GM06990 (cell line): Measurements from ENCODE around the gene CCSER2.
A peak's percentile ranks its signal among the peaks of the same experiment; 100 is the strongest.

Source experiments
- DNase-seq: peaks from one replicate; pipeline ENCODE4 v3.0.0-alpha.2; 2011; ENCODE audit not compliant: insufficient read length; ENCODE audit errors: extremely low read depth
- H3K27me3 ChIP-seq: replicated peaks from 2 replicates; pipeline ENCODE4 v1.6.0; 2011; ENCODE audit warnings: low read length; ENCODE audit not compliant: control insufficient read depth, insufficient read depth
- H3K36me3 ChIP-seq: 2 replicates; pipeline ENCODE4 v1.5.1; 2011; ENCODE audit warnings: low read length; ENCODE audit not compliant: control insufficient read depth, insufficient read depth
- H3K4me3 ChIP-seq: replicated peaks from 2 replicates; pipeline ENCODE4 v1.5.1; 2011; ENCODE audit warnings: low read depth, mild to moderate bottlenecking, control low read depth, low read length
- TF ChIP-seq, protein P1 (sequence below): IDR thresholded peaks from 2 replicates; pipeline ENCODE4 v1.5.1; 2011; ENCODE audit warnings: low read length, control low read depth, mild to moderate bottlenecking, inconsistent platforms; ENCODE audit not compliant: insufficient read depth, poor library complexity, severe bottlenecking

The CCSER2 gene

DNA sequence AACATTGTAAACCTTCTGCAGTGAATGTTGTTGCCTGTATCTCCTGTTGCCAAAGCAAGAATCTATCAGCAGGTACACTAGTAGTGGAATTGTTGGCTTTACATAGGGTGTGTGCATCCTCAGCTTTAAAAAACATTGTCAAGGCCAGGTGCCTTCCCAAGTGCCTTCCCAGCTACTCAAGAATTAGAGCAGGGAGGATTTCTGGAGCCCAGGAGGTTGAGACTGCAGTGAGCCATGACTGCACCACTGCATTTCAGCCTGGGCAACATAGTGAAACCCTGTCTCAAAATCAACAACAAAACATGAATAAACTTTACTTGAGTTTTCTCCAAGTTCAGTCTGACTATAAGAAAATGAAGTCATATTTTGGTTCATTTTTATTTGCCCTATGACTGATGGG lies 217.3 kb downstream of the CCSER2 start:
- Histone ChIP-seq H3K36me3 (no peaks in the 10 kb centered on the region), H3K27me3 (peaks cover 3% of the 10 kb centered on the region), H3K4me3 (no peak overlapping the region)
- TF ChIP-seq, protein P1, sequence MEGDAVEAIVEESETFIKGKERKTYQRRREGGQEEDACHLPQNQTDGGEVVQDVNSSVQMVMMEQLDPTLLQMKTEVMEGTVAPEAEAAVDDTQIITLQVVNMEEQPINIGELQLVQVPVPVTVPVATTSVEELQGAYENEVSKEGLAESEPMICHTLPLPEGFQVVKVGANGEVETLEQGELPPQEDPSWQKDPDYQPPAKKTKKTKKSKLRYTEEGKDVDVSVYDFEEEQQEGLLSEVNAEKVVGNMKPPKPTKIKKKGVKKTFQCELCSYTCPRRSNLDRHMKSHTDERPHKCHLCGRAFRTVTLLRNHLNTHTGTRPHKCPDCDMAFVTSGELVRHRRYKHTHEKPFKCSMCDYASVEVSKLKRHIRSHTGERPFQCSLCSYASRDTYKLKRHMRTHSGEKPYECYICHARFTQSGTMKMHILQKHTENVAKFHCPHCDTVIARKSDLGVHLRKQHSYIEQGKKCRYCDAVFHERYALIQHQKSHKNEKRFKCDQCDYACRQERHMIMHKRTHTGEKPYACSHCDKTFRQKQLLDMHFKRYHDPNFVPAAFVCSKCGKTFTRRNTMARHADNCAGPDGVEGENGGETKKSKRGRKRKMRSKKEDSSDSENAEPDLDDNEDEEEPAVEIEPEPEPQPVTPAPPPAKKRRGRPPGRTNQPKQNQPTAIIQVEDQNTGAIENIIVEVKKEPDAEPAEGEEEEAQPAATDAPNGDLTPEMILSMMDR, result no peak
- DNase-seq, result no peak

DNA sequence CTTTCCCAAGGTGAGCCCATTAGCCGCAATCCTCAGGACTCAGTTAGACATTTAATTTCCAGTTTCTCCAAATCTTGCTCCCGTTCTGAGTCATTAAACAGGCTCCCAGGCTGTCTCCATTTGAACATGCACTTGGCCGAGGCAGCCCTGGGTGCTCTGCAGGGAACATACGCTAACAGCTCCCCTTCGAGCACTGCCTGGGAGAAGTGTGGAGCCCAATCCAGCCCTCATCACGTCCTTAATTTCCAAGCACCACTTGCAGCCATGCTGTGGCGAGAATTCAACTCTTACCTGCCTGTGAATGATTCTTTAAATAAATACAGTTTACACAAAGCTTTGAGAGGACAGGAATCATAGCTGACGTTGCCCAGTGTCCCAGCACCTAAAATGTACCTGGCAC lies 218.2 kb downstream of the CCSER2 start:
- Histone ChIP-seq H3K4me3 (no peak overlapping the region), H3K27me3 (peaks cover 3% of the 10 kb centered on the region), H3K36me3 (no peaks in the 10 kb centered on the region)
- TF ChIP-seq, protein P1, result no peak
- no peak for DNase-seq

DNA sequence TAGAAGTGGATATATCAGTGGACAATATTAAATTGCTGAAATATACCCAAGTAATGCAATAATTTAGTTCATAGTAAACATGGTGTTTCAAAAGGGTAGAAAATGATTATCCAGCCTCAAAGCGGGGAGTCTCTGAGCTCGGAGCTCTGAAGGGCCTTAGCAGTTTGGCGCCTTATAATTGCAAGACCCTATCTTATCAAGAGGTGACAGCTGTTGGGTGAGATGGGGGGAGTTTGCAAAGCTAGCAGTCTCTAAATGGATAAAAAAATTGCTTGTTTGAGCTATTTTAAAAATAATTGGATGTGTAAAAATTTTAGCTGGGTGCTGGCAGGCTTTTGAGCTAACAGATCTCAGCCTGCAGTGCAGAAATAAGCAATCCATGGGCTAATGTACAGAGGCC lies 219.2 kb downstream of the CCSER2 start:
- H3K36me3 ChIP-seq, result no peaks in the 10 kb centered on the region
- H3K4me3 ChIP-seq, result no peak overlapping the region
- peaks cover 3% of the 10 kb centered on the region for H3K27me3 ChIP-seq
- DNase-seq, result no peak
- TF ChIP-seq, protein P1, result no peak

DNA sequence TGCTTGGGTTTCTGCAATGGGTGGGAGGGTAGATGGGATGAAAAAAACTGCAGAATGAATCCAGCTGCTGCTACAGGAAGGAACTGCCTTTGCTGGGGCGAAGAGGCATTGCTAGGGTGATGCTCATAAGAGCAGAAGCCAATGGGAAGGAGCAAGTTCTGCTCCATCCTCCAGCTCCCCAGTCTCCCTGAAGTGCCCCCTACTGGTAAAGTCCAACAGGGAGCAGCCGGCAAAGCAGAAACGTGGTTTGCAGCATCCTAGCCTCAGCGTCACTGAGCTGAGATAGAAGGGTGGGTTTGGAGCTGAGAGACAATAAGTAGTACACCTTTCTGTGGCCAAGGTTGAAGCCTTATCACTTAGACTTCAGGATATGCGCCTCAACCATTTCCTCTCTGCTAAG lies 220.5 kb downstream of the CCSER2 start:
- Histone ChIP-seq H3K4me3 (no peak overlapping the region), H3K36me3 (no peaks in the 10 kb centered on the region), H3K27me3 (peaks cover 3% of the 10 kb centered on the region)
- no peak for DNase-seq
- TF ChIP-seq, protein P1, result peak; percentile 54

DNA sequence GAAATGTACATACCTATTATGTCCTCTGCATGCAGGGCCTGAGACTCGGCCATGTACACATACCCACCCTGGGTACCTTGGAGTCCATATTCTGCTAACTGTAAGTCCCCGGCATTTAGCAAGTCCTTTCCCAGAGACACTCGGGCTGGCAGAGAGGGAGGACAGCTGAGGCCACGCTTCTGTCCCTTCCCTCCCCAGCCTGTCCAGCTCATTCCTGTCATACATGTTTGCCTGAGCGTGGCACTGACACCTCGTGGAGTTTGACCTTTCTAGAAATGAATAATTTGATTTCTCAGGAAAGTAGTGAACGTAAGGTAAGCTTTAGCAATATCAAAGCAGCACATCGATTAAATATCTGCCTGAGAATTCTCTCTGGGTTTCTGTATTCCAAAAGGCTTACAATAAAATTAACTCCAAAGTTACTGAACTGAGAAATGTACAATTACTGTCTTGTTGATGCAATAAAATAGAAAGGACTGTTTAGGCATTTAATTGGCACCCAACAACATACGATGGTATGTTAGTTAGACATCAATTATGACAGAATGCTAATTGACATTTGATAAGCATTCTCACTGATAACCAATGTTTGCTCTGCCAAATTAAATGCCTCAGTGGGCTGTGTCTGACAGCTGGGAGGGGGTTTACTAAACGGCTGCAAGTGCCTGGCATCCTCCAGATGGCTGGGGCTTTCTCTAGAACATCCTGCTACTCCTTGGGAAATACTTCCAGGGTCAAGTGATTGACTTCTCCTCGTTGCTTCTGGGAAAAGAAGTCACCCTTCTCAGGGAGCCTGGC lies 221.2 kb downstream of the CCSER2 start:
- TF ChIP-seq, protein P1, result no peak
- Histone ChIP-seq H3K36me3 (no peaks in the 10 kb centered on the region), H3K27me3 (peaks cover 3% of the 10 kb centered on the region), H3K4me3 (no peak overlapping the region)
- DNase-seq, result no peak

DNA sequence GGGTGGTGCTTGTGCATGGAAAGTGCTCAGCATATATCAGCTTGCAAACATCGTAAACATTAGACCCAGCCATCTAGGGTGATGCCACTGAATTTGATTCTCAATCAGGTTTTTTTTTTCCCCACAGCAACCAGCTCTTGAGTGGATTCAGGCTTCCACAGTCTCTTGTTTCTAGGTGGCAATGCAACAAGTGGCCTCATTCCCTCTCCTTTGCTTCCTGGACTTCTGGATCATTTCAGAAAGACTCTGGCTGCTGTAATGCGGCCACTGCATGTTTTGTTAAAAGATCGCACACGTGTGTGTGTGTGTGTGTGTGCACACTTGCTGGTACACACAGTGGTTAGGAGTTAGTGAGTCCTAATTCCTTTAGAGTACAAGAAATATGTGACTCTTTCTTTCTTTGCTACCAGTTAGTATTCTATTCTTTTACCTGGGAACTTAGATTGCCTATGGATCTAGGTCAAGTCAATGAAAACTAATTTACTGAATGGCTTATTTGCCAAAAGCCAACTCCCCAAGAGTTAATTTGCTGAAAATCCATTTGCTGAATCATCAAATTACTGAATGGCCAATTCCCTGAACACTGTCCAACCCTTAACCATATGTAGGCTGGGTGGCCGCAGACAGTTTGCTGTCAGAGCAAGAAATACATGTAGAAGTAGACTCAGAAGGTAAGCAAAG lies 222.5 kb downstream of the CCSER2 start:
- DNase-seq, result no peak
- H3K4me3 ChIP-seq, result no peak overlapping the region
- H3K27me3 ChIP-seq, result peaks cover 3% of the 10 kb centered on the region
- H3K36me3 ChIP-seq, result no peaks in the 10 kb centered on the region
- TF ChIP-seq, protein P1, result no peak
